ENCODE results near the gene AGPS.
"Not testable (repeated sequence)": the region's sequence is repeated elsewhere in the genome, so short reads cannot be mapped to it uniquely, and the experiment has no call there.

Gene AGPS

DNA sequence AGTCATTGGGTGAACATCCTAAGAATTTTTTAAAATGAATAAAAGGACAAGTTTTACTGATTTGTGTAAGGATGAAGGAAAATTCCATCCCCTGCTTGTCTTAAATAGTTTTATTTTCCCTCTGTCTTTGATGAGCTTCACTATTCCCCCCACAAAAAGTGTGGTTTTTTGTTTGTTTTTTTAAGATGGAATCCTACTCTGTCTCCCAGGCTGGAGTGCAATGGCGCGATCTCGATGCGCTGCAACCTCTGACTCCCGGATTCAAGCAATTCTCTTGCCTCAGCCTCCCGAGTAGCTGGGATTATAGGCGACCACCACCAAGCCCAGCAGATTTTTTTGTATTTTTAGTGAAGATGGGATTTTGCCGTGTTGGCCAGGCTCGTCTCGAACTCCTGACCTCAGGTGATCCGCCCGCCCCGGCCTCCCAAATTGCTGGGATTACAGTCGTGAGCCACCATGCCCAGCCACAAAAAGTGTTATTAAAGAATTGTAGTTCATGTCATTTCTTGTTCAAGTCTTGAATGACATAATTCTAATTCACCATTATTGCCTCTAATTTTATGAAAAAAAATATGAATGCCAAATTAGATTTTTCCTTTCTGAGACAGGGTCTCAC, 91.7 kb downstream of the AGPS start:
- no peak for DNase-seq (ENCODE audit: low read depth)
- H3K4me3 ChIP-seq (ENCODE audit: low read length) = no peak overlapping the region
- TF ChIP-seq CTCF (IDR thresholded peaks at IDR 0.05; ENCODE audit: insufficient read depth, low read depth, low read length, missing control alignments) = no peak

GRCh38 chr2:177485657-177486056, 93.1 kb downstream of the AGPS start:
- not testable (repeated sequence) for H3K4me3 ChIP-seq (ENCODE audit: low read length); DNase-seq (ENCODE audit: low read depth)

- DNase-seq (ENCODE audit: low read depth) = peak; percentile 29
- TF ChIP-seq CTCF (IDR thresholded peaks at IDR 0.05; ENCODE audit: insufficient read depth, low read depth, low read length, missing control alignments) = peak; percentile 57
Observed at GRCh38 chr2:177489719-177490301, 97.2 kb downstream of the AGPS start.

DNA sequence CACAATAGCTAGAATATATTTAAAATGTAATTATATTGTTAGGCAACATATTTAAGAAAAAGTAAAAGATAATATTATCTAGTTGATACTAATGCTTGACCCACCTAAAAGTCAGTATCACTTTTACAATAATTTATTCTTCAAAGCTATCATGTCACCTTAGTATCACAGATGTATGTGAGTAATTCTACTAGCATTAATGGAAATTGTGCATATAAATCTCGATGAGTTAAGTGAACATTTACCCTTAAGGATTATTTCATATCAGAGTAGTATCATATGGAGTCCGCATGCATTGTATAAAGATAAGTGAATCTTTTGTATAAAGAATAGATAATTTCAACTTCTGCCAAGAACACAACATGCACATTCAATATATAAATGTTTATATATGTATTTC, 103.4 kb downstream of the AGPS start:
- TF ChIP-seq CTCF (IDR thresholded peaks at IDR 0.05; ENCODE audit: insufficient read depth, low read depth, low read length, missing control alignments) = no peak
- DNase-seq (ENCODE audit: low read depth) = no peak
- no peak overlapping the region for H3K4me3 ChIP-seq (ENCODE audit: low read length)

More at GRCh38 chr2:177489719-177490301, 97.2 kb downstream of the AGPS start:
- no peak overlapping the region for H3K4me3 ChIP-seq (ENCODE audit: low read length)

DNA sequence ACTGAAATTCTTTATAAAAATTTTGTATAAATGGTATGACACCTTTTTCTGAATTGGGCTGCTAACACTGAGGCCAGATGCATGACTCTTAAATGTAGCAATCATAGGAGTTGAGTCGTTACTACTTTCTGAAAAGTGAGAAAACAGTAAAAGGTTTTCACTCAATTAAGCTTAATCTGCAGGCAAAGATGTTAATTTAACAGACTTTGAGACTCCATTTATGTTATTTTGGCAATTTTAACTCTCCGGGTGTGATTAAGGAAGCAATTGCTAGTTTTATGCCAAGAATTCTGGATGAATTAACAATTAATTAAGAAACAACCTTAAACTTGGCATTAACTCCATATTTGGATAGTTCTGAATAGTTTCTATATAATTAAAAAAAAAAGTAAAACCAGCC, 104.3 kb downstream of the AGPS start:
- no peak for DNase-seq (ENCODE audit: low read depth)
- H3K4me3 ChIP-seq (ENCODE audit: low read length) = no peak overlapping the region
- no peak for TF ChIP-seq CTCF (IDR thresholded peaks at IDR 0.05; ENCODE audit: insufficient read depth, low read depth, low read length, missing control alignments)

DNA sequence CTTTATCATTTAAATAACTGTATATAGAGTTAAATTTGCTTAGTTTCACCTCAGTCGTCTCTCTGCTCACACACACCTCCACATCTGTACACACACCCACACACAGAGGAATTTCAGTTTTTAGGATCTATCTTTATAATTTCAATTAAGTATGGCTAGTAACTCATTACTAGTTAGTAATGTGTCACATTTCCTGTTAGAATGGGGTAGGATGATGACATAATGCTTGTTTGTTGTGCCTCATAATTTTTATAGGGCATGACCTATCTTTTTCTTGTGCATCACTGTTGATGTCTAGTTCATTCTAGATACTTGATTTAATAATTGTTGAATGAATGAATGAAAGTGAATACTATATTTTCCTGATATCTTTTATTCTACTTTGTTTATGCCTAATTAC, 108.6 kb downstream of the AGPS start:
- TF ChIP-seq CTCF (IDR thresholded peaks at IDR 0.05; ENCODE audit: insufficient read depth, low read depth, low read length, missing control alignments) = no peak
- peak; percentile 40 for DNase-seq (ENCODE audit: low read depth)
- H3K4me3 ChIP-seq (ENCODE audit: low read length) = no peak overlapping the region

DNA sequence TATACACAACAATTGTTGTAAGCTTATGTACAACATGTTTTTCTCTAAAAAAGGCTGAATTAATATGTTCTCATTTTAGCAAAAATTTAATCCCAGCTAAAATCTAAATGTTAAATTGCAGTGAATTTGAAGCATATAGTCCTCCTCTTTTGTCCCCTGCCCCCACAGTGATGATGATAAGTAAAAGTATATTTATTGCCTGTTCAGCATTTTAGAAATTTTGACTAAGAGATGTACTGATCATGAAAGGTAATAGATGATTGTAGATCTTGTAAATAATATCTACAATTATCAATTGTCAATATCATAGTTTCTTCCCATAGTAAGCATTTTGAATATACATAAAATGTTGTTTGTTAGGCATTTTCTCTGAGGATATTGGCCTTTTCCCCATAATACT, 113.9 kb downstream of the AGPS start:
- DNase-seq (ENCODE audit: low read depth) = no peak
- TF ChIP-seq CTCF (IDR thresholded peaks at IDR 0.05; ENCODE audit: insufficient read depth, low read depth, low read length, missing control alignments) = no peak
- no peak overlapping the region for H3K4me3 ChIP-seq (ENCODE audit: low read length)
